ENCODE data around the gene EIF4B.

DNA sequence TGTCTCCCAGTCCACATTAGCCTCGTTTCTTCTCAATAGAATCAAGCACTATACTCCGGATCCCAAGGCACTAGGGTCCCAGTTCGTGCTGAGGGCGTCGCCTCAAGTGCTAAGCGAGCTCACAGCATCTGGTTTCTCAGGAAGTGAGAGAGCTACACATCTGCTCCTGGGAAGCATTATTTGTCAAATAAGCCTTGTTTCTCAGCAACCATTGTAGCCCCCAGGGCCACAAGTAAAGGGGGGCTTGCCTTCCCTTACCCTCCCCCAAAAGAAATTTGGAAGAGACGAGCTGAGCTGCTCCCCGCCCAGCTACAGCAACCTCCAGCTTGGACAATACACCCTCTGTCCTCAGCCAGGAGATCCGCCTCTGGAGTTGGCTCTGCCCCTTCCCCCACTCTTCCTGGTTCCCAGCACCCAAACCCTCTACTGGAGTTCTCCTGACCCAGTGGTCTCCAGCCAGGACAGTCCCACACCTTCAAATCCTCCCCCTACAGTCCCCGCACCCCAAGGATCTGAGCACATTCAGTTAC, 37.9 kb downstream of the EIF4B start:
- no peak for TF ChIP-seq EZH2 (IDR thresholded peaks at IDR 0.05; ENCODE audit: borderline replicate concordance, insufficient read depth, low read depth, low read length, poor library complexity, severe bottlenecking)
- TF ChIP-seq, protein P1, sequence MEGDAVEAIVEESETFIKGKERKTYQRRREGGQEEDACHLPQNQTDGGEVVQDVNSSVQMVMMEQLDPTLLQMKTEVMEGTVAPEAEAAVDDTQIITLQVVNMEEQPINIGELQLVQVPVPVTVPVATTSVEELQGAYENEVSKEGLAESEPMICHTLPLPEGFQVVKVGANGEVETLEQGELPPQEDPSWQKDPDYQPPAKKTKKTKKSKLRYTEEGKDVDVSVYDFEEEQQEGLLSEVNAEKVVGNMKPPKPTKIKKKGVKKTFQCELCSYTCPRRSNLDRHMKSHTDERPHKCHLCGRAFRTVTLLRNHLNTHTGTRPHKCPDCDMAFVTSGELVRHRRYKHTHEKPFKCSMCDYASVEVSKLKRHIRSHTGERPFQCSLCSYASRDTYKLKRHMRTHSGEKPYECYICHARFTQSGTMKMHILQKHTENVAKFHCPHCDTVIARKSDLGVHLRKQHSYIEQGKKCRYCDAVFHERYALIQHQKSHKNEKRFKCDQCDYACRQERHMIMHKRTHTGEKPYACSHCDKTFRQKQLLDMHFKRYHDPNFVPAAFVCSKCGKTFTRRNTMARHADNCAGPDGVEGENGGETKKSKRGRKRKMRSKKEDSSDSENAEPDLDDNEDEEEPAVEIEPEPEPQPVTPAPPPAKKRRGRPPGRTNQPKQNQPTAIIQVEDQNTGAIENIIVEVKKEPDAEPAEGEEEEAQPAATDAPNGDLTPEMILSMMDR (IDR thresholded peaks at IDR 0.05) = no peak
